Stimulated activated naive CD4-positive, alpha-beta T cell treated with Interleukin-2 at 50 U/mL for 16 hours (primary cell): ENCODE results near the gene ALDH4A1.
"Not testable (repeated sequence)": the region's sequence is repeated elsewhere in the genome, so short reads cannot be mapped to it uniquely, and the experiment has no call there.

Source experiments
- DNase-seq: peaks from one replicate; lab custom pipeline; 2025; lab: John Stamatoyannopoulos, UW

The ALDH4A1 gene

GRCh38 chr1:18900303-18900841 is 2.0 kb downstream of the ALDH4A1 start:
- DNase-seq: no peak

DNA sequence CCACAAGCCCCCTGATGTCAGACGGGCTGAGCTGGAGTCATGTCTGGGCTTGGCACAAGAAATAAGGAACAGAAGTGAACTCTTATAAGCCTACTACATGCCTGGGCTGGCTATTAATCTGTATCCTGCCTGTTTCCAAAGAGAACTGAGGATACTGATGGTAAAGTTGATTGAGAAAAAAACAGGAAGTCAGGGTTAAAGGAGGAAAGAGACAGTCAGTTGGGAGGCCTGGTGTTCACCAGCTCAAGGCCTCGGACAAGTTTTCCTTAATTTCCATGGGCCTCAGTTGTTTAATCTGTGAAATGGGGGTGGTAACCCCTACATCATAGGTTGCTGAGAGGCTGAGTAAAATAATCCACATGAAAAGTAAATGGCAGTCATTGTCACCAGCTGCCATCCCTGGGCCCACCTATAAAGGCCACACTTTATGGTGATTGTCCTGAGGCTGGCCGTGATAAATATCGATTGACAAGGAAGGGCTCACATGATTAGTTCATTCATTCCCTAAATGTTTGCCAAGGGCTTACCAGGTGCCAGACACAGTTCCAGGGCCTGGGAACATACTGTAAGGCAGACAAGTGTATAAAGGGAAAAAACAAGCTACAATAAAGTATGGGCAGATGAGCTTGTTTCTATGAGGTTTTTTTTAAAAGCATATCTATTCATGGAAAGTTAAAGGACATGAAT is 2.8 kb downstream of the ALDH4A1 start:
- DNase-seq: no peak

DNA sequence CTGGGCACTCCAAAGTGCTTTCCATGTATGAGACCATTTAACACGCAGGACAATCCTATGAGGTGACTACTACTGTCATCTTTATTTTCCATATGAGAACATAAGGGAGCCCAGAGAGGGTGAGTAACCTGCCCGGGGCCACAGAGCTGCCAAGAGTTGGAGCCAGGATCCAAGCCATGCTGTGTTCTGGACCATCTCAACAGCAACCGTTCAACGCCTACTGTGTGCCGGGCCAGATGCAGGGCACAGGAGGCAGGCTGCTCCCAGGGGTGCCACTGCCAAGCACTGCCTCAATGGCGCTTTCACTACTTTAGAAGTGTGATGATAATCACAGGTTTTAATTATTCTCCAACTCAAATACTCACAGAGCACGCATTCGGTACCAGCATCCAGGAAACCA is 3.8 kb downstream of the ALDH4A1 start:
- DNase-seq: no peak

DNA sequence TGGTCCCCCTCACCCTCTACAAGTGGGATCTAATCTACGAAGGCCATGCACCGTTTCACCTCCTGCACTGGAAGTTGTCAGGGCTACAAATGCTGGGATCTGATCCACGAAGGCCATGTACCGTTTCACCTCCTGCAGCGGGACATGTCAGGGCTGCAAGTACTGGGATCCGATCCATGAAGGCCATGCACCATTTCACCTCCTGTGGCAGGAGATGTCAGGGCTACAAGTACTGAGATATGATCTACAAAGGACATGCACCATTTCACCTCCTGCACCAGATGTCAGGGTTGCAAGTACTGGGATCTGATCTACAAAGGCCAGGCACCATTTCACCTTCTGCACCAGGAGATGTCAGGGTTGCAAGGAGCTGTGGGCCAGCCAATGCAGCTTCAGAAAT is 7.0 kb downstream of the ALDH4A1 start:
- DNase-seq: no peak

GRCh38 chr1:18893120-18893519 is 9.2 kb downstream of the ALDH4A1 start:
- no peak for DNase-seq

DNA sequence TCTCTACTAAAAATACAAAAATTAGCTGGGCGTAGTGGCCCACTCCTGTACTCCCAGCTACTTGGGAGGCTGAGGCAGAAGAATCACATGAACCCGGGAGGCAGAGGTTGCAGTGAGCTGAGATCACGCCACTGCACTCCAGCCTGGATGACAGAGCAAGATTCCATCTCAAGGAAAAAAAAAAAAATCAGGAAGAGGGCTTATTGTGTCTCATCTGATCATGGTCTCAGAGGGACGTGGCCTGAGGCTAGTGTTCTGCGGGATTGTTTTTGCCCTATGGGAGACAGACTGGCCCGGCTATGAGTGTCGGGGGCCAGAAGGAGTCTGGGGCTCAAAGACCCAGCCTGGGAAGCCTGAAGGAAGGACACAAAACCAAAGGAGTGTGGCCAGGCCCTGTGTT is 10.5 kb downstream of the ALDH4A1 start:
- DNase-seq: not testable (repeated sequence)

DNA sequence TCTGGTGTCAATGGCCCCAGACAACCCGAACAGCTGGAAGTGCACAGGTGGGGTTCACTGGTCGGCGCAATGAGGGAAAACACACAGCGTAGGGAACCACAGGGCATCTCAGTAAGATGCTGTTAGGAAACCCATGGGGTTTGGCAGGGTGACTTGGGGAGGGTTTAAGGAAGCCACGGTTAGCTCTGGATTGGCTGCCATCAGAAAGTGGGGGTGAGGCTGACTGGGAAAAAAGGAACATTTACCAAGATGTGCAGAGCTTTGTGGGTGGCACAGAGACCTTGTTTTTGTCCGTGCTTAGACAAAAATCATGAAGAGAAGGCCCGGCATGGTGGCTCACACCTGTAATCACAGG is 11.0 kb downstream of the ALDH4A1 start:
- no peak for DNase-seq

GRCh38 chr1:18890706-18891425 is 11.5 kb downstream of the ALDH4A1 start:
- no peak for DNase-seq

GRCh38 chr1:18886003-18886335 is 16.4 kb downstream of the ALDH4A1 start:
- no peak for DNase-seq

DNA sequence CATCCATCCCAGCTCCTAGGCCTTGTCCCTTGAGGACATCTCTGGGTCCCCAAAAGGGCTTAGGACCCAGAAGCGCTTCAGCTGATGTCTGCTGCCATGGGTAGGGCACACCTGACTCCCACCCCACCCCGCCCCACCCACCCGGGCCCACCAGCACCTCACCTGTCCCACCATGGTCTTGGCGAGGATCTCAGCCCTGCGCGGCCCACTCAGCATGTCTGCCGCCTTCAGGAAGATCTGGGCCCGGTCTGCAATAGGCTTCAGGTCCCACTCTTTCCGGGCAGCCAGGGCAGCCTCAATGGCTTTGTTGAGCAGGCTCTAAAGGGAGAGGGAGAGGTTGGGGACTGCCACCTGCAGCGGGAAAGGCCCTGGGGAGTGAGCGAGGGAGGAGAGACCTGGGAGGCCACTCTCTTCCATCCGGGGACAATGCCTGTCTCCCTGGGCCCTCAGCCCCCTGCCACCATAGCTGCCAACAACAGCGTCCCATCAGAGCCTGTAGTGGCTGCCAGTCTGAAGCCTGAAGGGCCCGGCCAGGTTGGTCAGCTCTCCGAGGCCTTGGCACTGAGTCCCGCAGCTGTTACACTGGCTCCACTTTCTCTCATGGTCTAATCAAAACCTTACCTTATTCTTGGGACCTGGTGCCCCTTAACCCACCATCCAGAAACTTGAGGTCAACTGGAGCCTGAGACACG is 16.9 kb downstream of the ALDH4A1 start:
- no peak for DNase-seq

GRCh38 chr1:18884727-18885126 is 17.6 kb downstream of the ALDH4A1 start:
- no peak for DNase-seq

- DNase-seq: no peak
Observed at GRCh38 chr1:18884419-18884717, 18.0 kb downstream of the ALDH4A1 start.

- DNase-seq: peak; percentile 53
Observed at GRCh38 chr1:18883636-18884418, 18.5 kb downstream of the ALDH4A1 start.

DNA sequence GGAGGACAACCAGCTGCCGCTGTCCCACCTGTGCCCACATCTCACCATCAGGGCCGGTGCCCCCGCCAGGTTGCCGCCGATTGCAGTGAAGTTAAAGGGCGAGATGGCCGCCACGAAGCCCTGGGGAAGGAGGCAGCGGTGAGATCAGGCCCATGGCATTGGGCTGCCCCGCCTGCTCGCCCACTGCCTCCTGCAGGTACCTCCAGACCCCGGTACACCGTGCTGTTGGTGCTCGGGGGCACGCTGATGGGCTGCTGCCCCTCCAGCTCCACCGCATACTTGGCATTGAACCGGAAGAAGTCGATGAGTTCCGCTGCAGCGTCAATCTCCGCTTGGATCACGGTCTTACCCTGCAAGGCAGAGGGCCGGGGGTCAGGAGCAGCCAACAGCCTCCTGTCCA is 19.3 kb downstream of the ALDH4A1 start:
- no peak for DNase-seq

GRCh38 chr1:18882486-18882885 is 19.9 kb downstream of the ALDH4A1 start:
- DNase-seq: no peak

GRCh38 chr1:18881642-18882431 is 20.5 kb downstream of the ALDH4A1 start:
- no peak for DNase-seq

GRCh38 chr1:18881164-18881563 is 21.2 kb downstream of the ALDH4A1 start:
- DNase-seq: no peak

DNA sequence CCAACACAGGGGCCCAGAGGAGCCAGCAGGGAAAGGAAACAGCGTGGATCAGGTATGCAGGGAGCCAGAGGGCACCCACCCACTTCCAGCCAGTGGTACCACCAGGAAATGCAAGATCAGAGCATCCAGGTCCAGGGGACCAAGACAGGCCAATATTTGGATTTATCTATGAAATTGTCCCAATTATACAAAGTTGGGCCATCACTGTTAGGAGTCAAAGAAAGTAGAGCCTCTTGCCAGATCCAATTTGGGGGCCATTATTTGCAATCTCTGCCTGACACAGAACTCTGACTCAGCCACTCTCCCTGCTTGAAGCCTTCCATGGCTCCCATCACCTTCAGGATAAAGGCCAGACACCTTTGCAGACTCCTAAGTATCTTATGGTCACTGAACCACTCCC is 21.8 kb downstream of the ALDH4A1 start:
- no peak for DNase-seq

GRCh38 chr1:18879791-18880309 is 22.5 kb downstream of the ALDH4A1 start:
- no peak for DNase-seq

DNA sequence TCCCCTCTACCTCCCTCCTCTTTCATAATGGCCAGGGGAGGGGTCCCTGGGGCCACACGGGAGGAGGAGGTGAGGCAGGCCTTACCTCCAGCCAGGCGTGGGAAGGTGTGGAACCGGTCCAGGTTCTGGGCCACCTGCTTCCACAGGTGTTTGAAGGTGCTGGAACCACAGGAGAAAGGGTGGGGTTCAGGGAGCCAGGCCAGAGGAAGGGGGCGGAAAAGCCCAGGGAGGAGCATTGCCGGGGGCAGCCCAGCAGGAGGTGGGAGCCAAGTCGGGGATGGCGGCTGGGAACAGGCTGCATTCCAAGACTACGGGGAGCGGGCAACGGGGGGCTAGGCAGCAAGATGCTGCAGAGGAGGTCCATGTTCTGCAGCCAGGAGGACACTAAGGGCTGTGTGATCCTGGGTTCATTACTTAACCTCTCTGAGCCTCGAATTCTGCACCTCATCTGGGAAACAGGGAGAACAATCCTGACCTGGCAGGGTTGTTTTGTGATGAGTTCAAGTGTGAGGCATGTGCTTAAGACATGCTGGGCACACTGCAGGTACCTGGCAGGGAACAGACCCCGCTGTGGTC is 23.1 kb downstream of the ALDH4A1 start:
- DNase-seq: no peak
